Measurements from ENCODE around the gene SRP19.
"Not testable (repeated sequence)": the region's sequence is repeated elsewhere in the genome, so short reads cannot be mapped to it uniquely, and the experiment has no call there.

Gene SRP19

DNA sequence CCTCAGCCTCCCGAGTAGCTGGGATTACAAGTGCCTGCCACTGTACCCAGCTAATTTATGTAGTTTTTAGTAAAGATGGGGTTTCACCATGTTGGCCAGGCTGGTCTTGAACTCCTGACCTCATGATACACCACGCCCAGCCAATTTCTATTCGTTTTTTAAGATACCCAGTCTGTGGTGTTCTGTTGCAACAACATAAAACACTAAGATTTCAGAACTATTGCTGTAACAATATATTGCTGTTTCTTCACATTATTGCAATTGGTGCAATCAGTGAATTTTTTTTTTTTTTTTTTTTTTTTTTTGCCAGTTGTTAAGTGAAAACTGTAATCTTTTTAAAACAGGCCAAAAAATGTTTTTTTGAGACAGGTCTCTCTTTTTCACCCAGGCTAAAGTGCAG lies 9.9 kb downstream of the SRP19 start:
- no peak for DNase-seq (ENCODE audit: low spot score)

DNA sequence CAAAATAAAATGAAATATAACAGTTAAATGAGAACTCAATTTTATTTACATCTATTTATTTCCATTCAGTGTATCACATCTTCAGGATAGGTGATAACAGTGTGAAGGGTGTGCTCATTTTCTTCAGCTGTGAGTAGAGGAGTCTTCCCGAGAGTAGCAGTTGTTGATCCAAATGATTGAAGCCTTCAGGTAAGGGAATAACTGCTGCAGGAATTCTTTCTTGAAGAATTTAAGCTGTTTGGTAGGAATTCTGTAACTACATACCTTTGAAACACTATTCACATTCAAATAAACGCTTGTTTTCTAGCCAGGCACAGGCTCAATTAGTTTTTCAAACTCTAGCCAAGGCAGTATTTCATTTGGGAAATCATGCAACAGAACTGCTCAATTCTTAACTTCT lies 15.3 kb downstream of the SRP19 start:
- no peak for DNase-seq (ENCODE audit: low spot score)

DNA sequence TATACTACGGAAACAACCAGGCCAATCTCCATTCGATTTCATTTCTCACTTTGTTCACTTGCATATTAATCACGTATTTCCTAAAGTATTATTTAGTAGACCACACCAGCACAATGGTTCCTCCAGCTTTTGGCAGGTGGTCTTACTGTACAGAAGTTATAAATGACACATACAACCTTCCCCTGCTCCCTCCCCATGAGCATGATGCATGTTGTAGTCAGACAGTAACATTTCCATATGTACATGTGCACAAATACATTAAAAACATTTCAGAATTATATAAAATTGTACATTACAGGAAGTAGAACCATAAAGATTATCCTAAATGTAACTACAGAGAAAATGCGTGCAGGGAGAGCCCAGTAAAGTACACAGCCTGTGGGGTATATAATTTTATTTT lies 17.0 kb downstream of the SRP19 start:
- DNase-seq (ENCODE audit: low spot score), result no peak

DNA sequence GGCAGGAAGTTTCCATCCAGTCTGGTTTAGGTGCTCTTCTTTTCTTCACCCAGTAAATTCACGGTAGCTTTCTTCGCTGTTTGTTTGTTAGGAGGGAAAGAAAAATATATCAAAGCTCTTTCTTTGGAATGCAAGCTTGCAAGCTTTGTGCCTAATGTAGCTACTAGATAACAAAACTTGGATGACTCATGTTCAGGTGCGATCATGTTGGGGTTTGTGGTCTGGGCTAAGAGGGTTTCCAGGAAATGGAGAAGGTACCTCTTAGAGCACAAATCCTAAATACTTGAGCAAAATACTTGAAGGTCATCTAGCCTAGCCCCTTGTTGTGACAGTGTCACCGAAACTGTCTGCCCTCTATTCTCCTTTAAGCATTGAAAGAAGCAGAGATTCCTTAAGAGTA lies 17.7 kb downstream of the SRP19 start:
- DNase-seq (ENCODE audit: low spot score), result peak; percentile 23

DNA sequence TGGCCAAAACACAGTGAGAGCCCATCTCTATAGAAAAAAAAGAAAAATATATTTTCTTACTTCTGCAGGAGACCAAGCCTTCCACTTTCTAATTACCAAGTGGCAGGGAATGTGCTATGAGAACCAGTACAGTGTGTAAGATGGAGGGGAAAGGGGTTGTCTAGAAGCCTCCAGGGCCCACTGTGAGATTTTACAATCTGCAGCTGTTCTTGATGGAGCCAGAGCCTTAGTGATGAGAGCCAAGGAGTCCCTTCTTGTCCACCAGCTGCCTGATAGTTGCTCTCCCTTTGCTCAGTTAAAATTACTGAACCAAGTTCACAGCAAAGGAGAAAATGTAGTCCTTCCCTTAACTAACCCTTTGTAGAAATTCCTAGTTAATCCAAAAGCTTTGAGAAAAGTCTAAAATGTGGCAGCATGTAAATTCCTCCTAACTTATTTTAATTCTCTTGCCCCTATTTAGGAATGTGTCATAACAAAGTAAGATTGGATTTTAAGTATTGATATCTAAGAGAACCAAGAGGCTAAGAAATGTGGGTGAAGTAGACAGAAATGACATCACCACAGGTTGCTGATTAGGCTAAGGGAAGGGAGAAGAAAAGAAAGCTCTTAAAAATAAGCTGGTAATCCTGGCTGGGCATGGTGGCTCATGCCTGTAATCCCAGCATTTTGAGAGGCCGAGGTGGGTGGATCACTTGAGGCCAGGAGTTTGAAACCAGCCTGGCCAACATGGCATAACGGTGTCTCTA lies 19.3 kb downstream of the SRP19 start:
- DNase-seq (ENCODE audit: low spot score), result no peak

DNA sequence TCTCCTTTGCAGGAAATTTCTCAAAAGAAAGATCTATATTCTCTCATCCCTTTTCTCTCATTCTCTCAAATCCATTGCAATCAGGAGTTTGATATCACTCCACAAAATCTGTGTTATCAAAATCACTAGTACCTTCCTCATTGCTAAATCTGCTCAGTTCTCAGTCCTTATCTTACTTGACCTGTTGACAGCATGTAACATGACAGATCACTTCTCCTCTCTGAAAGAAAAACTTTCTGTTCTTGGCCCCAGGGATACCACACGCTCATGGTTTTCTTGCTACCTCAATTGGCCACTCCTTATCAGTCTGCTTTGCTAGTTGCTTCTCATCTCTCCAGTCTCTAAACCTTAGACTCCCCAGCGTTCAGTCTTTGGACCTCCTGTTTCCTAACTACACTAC lies 22.1 kb downstream of the SRP19 start:
- DNase-seq (ENCODE audit: low spot score), result no peak

DNA sequence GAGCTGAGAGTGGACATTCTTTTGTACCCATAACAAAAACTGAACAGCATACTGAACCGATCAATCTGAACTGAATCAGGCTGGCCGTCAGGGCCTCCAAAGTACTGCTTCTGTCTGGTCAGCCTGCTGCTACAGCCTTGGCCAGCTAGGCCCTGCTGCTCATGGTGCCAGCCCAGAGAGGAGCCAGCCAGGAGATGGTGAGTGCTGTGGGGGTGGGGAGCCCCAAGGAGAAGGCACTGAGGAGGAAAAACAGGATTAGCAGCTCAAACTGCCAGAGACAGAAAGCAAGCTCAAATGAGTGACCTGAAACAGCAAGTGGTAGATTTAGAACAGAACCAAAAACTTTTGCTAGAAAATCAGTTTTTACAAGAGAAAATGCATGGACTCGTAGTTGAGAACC lies 23.9 kb downstream of the SRP19 start:
- DNase-seq (ENCODE audit: low spot score), result no peak

DNA sequence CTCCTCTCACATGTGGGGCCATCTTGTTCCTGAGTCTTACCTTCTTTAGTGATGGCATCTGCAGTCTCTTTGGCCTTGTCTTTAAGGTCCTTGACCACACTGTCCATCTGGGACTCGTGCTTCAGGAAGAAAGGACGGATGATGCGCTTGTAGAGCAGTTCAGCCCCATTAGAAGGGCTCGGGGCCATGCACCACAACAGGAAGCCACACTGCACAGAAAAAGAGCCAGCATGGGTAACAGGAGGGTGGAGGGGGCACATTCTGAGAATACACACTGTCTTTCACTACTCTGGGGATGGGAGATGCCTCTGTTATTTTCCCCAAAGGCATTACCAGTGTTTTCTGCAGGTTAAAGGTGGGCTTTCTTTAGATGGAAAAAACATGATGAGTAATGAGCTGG lies 25.9 kb downstream of the SRP19 start:
- DNase-seq (ENCODE audit: low spot score), result no peak

DNA sequence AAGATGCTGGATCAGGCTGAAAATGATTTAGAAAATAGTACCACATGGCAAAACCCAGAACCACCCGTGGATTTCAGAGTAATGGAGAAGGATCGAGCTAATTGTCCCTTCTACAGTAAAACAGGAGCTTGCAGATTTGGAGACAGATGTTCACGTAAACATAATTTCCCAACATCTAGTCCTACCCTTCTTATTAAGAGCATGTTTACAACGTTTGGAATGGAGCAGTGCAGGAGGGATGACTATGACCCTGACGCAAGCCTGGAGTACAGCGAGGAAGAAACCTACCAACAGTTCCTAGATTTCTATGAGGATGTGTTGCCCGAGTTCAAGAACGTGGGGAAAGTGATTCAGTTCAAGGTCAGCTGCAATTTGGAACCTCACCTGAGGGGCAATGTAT lies 31.0 kb downstream of the SRP19 start:
- not testable (repeated sequence) for DNase-seq (ENCODE audit: low spot score)

DNA sequence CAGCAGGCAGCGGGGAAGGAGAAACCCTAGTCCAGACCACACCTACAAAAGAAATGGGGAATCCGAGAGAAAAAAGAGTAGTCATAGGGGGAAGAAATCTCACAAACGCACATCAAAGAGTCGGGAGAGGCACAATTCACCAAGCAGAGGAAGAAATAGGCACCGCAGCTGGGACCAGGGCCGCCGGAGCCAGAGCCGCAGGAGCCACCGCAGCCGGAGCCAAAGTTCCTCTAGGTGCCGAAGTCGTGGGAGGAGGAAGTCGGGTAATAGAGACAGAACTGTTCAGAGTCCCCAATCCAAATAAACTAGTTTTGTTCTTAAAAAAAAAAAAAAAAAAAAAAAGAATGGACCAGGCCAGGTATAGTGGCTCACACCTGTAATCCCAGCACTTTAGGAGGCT lies 31.7 kb downstream of the SRP19 start:
- DNase-seq (ENCODE audit: low spot score), result no peak

DNA sequence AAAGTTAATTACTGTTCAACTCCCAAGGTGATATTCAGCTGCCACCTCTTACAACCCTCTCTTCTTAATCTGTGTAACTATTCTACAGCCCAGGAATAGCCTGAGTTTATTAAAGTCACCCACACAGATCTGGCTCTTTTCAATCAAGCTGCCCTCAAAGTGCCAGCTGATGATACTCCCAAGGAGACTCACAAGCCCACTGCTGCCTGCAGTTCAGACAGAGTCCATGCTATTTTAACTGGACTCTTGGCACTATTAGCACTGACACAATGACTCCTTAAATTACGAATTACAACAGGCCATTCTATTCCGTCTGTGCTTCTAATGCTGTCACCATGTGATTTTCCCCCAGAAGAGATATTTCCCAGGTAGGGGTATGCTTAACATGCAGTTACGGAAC lies 34.6 kb downstream of the SRP19 start:
- DNase-seq (ENCODE audit: low spot score), result no peak

DNA sequence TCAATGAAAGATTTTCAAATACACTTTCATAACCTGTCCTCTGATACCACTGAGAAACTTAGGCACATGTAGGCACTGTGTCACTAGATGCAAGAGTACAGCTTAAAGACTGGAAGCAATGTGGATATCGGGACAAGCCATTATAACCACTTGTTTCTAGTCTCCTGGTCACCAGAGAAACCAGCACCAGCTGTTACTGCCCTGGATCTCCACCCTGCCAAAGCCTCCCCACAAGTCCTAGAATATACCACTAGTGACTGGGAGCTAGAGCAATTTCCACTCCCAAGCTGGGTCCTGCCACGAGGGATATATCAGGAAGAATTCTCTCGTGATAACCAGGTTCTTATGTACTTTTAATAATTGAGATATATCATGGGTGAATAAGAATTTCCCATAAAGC lies 41.5 kb downstream of the SRP19 start:
- no peak for DNase-seq (ENCODE audit: low spot score)

DNA sequence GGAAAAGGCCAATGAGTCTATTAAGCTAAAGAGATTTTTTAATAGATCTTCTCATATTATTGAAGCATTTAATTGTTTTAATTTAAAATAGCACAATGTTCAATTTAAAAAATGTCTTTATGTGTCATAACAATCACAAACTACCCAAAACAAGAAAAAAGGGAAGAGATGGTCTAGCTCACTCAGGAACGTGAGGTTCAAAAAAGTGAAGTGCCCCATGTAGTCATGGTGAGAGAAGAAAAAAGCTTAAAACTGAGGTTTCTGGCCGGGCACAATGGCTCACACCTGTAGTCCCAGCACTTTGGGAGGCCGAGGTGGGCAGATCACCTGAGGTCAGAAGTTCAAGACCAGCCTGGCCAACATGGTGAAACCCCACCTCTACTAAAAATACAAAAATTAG lies 43.9 kb downstream of the SRP19 start:
- not testable (repeated sequence) for DNase-seq (ENCODE audit: low spot score)

DNA sequence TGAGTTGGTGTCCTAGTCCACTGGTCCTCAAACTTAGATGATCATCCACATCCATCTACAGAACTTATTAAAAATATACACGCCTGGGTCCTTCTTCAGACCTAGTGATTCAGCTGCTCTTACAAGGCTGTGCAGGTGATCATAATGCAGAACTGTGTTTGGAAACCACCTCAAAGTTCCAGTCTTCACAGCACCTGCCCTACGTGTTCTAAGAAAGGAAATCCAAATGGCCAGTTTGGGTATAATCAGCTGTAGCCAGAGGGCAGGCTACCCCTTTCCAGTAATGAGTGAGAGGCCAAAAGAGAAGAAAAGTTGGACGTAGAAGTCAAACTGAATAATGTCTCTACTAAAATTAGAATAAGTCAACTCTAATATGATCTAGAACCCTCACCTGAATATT lies 45.5 kb downstream of the SRP19 start:
- DNase-seq (ENCODE audit: low spot score), result no peak

DNA sequence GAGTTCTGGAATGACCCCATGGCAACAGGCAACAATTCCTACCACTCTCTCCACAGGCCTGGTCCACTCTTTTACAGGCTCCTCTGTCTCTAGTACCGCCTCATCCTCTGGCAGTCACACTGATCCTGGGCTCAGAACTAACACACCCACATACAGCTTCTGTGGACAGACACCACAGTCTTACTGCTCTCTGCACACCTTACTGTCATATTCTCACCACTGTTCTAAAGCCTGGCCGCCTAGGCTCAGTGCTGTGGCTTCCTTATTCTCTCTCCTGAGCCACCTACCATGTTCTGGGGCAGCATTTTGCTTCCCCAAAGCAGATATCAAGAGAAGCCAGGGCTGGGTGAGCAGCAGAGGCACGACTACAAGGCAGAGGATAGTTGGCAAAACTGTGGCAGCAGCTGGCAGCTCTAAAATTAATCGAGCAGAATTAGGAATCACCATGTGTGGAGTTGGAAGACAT lies 46.1 kb downstream of the SRP19 start:
- no peak for DNase-seq (ENCODE audit: low spot score)

DNA sequence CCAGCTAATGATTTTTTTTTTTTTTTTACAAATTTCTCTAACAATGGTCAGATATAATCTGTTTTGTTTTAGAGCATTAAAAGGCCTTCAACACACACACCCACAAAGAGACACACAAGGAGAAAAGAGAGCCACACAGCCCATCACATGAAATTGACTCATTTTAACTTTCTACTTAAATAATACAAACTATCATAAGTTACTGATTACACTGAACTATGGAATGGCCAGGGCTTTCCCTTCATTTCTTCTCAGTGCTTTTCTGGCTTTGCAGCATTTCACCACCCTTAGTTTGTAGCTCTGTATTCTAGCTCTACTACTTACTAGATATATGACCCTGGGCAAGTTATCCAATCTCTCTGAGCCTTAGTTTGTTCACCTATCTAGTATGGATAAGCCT lies 47.8 kb downstream of the SRP19 start:
- no peak for DNase-seq (ENCODE audit: low spot score)

DNA sequence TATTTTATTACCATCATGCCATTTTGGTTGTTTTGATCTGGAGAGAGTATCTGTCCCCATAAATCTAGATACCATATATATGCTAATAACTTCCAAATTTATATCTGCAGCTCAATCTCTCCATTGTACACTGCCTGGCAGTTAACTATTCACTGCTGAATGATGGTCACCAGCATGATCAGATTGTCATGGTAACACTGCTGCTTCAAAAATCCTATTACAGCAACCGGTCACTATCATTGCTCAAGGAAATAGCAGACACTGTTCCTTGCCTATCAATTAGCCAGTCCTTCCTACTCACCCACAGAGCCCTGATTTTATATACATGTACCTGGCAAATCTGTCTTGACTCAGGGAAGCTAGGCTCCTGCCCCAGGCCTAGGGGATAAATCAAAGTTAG lies 49.4 kb downstream of the SRP19 start:
- no peak for DNase-seq (ENCODE audit: low spot score)

DNA sequence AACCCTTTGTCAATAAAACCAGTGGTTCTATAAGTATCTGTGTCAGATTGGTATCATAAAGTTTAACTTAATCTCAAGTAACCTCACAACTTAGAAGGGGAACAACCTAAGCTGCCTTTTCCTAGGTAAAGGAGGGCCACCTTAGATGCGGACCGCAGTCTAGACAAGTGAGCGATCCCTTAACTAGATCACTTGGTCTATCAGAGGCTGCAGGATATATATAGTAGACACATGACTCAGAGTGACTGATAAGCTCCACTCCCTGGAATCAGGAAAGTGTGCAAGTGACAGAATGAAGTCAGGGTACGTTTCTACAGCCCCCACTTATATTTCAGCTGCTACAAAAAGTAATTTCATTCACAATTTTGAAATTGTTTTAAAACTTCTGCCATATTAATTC lies 53.5 kb downstream of the SRP19 start:
- DNase-seq (ENCODE audit: low spot score), result no peak

DNA sequence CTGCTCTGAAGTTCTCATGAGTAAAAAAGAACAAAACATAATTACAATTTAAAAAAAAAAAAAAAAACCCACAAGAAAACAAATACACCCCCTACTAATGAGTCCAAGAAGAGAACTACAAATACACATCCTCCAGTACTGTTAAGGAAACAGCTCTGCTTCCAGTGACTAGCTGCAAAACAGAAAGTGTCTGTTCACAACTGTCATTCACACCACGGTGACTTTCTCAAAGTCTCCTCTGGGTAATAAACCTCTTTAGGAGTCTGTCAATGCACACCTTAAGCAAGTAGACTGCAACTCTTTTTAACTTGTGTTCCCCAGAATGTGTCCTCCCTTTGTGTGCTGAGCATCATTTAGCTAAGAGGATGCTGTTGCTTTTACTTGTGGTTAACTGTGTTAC lies 54.7 kb downstream of the SRP19 start:
- no peak for DNase-seq (ENCODE audit: low spot score)

DNA sequence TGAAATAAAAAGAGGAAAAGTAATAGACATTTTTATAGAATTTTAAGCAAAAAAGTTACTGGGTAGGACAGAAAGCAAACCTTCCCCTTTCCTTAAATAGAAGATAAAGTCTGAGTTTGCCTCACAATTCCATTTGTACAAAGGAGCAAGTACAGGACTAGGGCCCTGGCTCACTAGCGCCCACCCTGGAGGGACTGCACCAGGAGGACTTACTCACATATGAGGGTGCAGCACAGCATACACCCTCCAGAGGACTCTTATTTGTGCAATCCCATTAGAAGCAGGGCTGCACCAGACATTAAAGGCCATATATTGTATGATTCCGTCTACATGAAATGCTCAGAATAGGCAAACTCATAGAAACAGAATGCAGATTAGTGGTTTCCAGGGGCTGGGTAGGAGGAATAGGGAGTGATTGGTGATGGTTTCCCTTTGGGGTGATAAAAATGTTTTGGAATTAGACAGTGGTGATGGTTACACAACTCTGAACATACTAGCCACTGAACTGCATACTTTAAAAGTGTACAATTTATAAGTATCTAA lies 56.4 kb downstream of the SRP19 start:
- DNase-seq (ENCODE audit: low spot score), result no peak

DNA sequence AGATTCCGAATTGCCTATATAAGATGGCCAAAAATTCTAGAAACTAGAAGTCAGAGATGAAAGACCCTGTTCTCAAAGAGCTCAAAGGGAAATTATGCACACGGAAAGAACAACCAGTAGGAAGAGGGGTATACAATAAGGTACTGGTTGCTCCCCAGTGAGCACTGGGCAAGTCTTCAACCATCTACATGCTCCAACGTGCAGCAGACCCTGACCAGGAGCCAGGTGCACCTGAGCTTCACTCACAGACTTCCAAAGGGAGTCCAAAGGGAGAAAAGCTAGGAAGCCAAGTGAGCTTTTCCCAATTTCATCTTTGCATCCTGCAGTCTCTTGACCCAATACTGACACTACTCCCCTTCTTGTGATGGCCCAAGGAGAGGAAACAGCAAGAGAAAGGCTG lies 57.0 kb downstream of the SRP19 start:
- no peak for DNase-seq (ENCODE audit: low spot score)

DNA sequence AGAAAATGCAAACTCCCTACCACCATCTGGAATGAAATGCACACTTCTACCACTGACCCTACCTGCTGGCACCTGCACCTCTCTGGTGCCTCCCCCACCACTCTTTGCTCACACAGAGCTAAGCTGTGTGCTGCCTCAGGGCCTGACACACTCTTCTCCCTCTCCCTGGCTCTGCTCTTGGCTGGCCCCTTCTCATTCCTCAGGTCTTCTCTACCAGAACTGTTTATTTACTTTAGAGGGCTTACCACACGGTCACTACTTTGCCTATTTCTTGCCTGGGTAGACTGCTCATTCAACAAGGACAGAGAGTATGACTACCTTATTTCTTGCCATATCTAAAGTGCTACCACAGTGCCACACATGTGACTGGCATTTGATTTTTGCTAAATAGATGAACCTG lies 57.6 kb downstream of the SRP19 start:
- DNase-seq (ENCODE audit: low spot score), result no peak

Data from LoVo (cell line).